DOHH2 (cell line): ENCODE results near the gene DDX1.

Source experiments
- H3F3A ChIP-seq: fragments of 200-600 bp; sonication (generic), shearing (Covaris generic); 2 replicates; pipeline ENCODE4 v1.6.0; 2016; ENCODE audit warnings: antibody characterized with exemption, mild to moderate bottlenecking; ENCODE audit not compliant: control insufficient read depth, insufficient read depth
- H3K27ac ChIP-seq: fragments of 200-600 bp; sonication (generic); 2 replicates; pipeline ENCODE4 v1.5.1; 2014; ENCODE audit warnings: low read depth, mild to moderate bottlenecking, low read length, moderate library complexity
- H3K27me3 ChIP-seq: fragments of 200-600 bp; sonication (generic); 2 replicates; pipeline ENCODE4 v1.6.1; 2014; ENCODE audit warnings: mild to moderate bottlenecking, low read length, mixed read lengths; ENCODE audit not compliant: control insufficient read depth
- H3K36me3 ChIP-seq: fragments of 200-600 bp; sonication (generic); 2 replicates; pipeline ENCODE4 v1.6.1; 2014; ENCODE audit warnings: mild to moderate bottlenecking, low read length, moderate library complexity, mixed read lengths; ENCODE audit not compliant: control insufficient read depth
- H3K4me1 ChIP-seq: fragments of 200-600 bp; sonication (generic); 2 replicates; pipeline ENCODE4 v1.6.1; 2014; ENCODE audit warnings: mild to moderate bottlenecking, low read length, mixed read lengths; ENCODE audit not compliant: control insufficient read depth
- H3K4me2 ChIP-seq: fragments of 200-600 bp; sonication (generic); 2 replicates; pipeline ENCODE4 v1.6.0; 2014; ENCODE audit warnings: mild to moderate bottlenecking, low read length, moderate library complexity
- H3K4me3 ChIP-seq: fragments of 200-600 bp; sonication (generic); 2 replicates; pipeline ENCODE4 v1.5.1; 2014; ENCODE audit warnings: mild to moderate bottlenecking, low read length, mixed read lengths
- H3K79me2 ChIP-seq: fragments of 200-600 bp; sonication (generic); 2 replicates; pipeline ENCODE4 v1.6.1; 2014; ENCODE audit warnings: mild to moderate bottlenecking, low read length, mixed read lengths; ENCODE audit not compliant: control insufficient read depth
- H3K9me2 ChIP-seq: fragments of 200-600 bp; sonication (generic); replicated peaks from 2 replicates; pipeline ENCODE4 v1.6.1; 2014; ENCODE audit warnings: mild to moderate bottlenecking, low read length, mixed read lengths; ENCODE audit not compliant: control insufficient read depth
- H3K9me3 ChIP-seq: fragments of 200-600 bp; sonication (generic); 2 replicates; pipeline ENCODE4 v1.6.1; 2014; ENCODE audit warnings: antibody characterized with exemption, low read length, mixed read lengths; ENCODE audit not compliant: control insufficient read depth, insufficient read depth
- H4K20me1 ChIP-seq: fragments of 200-600 bp; sonication (generic); 2 replicates; pipeline ENCODE4 v1.6.0; 2014; ENCODE audit warnings: low read depth, mild to moderate bottlenecking, antibody characterized with exemption, low read length, moderate library complexity; ENCODE audit not compliant: control insufficient read depth, insufficient read depth
- EZH2phosphoT487 ChIP-seq: fragments of 200-600 bp; sonication (generic); IDR thresholded peaks from 2 replicates; pipeline ENCODE4 v1.6.1; 2017; ENCODE audit warnings: borderline replicate concordance, mild to moderate bottlenecking, antibody characterized with exemption, low read length, moderate library complexity, mixed read lengths
- TF ChIP-seq, protein P1 (sequence below): fragments of 200-600 bp; sonication (generic); IDR thresholded peaks from one replicate; pipeline ENCODE4 v1.5.1; 2014; ENCODE audit warnings: antibody characterized with exemption, mild to moderate bottlenecking, low read depth, low read length; ENCODE audit not compliant: poor library complexity, severe bottlenecking

Gene DDX1

DNA sequence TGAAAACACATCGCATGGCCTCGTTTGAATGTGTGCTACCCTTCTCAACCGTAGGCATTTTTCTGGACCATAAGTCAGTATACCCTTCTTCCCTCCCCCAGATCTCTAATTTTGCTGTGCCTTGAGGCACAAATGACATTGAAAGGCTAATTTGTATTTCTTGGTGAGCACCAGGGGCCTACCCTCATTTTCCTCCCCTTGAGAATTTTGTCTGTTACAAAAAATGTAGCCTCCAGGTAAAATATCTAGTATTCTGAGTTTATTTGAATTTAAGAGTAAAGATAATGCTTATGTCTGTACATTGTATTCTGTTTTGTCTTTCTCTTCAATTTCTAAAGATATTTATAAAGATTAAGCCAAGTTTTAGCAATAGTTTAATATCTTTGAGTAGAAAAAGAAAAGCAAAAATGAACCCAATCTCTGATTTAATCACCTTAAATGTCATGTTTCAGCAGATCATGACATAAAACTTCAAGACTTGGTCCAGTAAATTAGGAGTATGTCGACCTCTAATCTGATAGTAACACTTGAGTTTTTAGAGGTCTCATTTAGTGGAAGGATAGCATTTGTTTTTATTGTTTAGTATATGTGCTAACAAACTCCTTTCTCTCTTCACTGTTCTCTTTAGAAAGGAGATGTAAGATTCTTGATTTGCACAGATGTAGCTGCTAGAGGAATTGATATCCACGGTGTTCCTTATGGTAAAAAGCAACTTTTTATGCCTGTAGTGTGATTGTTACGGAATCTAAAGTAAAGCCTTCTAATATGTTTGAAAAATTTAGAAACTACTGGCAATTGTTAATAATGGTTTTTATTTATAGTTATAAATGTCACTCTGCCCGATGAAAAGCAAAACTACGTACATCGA is 36.4 kb downstream of the DDX1 start:
- Histone ChIP-seq H3F3A (no peaks in the 10 kb centered on the region), H3K4me3 (no peak overlapping the region), H3K4me2 (no peak overlapping the region), H3K79me2 (no peaks in the 10 kb centered on the region), H3K36me3 (peaks cover 96% of the 10 kb centered on the region), H3K27me3 (no peaks in the 10 kb centered on the region), H3K9me2 (no peaks in the 10 kb centered on the region), H3K9me3 (no peaks in the 10 kb centered on the region), H3K4me1 (no peaks in the 10 kb centered on the region), H4K20me1 (no peaks in the 10 kb centered on the region), H3K27ac (no peak overlapping the region)
- TF ChIP-seq, protein P1, sequence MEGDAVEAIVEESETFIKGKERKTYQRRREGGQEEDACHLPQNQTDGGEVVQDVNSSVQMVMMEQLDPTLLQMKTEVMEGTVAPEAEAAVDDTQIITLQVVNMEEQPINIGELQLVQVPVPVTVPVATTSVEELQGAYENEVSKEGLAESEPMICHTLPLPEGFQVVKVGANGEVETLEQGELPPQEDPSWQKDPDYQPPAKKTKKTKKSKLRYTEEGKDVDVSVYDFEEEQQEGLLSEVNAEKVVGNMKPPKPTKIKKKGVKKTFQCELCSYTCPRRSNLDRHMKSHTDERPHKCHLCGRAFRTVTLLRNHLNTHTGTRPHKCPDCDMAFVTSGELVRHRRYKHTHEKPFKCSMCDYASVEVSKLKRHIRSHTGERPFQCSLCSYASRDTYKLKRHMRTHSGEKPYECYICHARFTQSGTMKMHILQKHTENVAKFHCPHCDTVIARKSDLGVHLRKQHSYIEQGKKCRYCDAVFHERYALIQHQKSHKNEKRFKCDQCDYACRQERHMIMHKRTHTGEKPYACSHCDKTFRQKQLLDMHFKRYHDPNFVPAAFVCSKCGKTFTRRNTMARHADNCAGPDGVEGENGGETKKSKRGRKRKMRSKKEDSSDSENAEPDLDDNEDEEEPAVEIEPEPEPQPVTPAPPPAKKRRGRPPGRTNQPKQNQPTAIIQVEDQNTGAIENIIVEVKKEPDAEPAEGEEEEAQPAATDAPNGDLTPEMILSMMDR: no peak
- TF ChIP-seq EZH2phosphoT487: no peak

DNA sequence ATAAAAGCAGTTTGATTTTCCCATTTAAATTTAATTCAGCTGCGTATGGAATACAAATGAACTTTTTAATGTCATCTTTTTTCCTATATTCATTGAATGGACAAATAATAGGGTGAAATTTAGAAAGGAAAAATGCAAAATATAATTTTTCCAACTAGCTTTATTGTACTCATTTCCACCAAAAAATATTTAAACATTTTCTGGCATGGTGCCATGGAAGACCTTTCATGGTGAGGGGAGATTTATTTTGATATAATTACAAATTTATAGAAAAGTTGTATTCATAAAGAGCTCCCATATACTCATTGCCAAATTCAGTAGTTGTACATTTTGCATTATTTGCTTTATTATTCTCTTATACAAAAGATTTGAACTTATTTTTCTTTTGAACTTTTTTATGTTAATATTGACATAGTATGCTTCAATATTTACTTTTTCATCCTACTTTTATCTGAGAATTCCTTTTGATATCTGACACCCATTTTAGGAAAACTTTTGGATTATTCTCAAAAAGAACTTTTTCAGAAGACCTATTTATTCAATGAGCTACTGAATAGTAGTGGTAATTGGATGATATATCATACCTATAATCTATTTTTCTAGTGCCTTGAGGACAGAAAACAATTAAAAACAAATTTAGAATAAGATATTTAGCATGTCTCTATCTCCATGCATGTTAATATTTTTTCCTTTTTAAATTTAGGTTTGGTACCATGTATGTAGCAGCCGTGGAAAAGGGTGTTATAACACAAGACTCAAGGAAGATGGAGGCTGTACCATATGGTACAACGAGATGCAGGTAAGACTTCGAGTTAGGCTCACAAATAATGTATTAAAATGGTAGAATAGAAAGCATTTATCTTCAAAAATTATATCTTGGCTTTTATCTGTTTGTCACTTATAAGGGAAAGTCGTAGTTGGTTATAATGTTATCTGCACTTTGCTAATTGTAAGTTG is 37.5 kb downstream of the DDX1 start:
- Histone ChIP-seq H3K79me2 (no peaks in the 10 kb centered on the region), H3K27me3 (no peaks in the 10 kb centered on the region), H3K4me3 (no peak overlapping the region), H3F3A (0 out of 2 replicates have a peak, but pooled peaks cover under 1% of the 10 kb centered on the region), H3K4me2 (no peak overlapping the region), H4K20me1 (no peaks in the 10 kb centered on the region), H3K36me3 (peaks cover 94% of the 10 kb centered on the region), H3K27ac (no peak overlapping the region), H3K9me2 (no peaks in the 10 kb centered on the region), H3K4me1 (no peaks in the 10 kb centered on the region), H3K9me3 (no peaks in the 10 kb centered on the region)
- TF ChIP-seq, protein P1: no peak
- TF ChIP-seq EZH2phosphoT487: no peak

DNA sequence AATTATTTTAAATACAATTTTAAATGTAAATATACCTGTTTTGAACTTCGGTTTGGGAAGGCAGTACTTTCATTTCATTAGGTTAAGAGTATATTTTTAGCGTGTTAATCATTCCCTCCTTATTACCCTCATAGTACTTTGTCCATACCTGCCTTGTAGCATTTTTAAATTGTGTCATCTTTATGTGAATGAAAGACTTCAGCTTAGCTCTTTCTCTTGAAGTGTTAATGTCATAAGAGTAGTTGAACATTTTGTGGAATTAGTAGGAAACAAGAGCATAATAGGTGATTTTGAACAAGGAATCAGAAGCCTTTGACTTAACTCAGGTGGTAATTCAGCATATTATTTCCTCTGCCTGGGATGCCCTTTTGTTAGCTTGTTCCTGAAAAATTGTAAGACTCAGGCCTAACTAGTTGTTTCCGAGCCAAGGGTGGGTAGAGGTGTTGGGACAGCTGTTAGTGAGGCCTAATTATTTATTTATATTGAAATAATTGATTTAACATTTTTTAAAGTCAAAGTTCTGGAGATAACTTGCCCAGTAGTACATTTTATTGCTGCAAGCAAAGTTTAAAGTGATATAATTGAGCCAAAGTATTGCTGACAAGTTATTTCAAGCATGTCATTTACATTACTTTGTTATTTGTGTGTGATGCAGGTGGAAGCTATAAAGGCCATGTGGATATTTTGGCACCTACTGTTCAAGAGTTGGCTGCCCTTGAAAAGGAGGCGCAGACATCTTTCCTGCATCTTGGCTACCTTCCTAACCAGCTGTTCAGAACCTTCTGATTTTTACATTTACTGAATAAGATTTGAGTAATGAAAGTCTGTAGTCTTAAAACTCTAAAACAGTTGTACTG is 38.7 kb downstream of the DDX1 start:
- Histone ChIP-seq H3K4me2 (no peak overlapping the region), H4K20me1 (no peaks in the 10 kb centered on the region; the same call in 1 of the 2 replicates), H3K9me3 (no peaks in the 10 kb centered on the region), H3F3A (0 out of 2 replicates have a peak, but pooled peaks cover 2% of the 10 kb centered on the region), H3K4me1 (no peaks in the 10 kb centered on the region), H3K27me3 (no peaks in the 10 kb centered on the region), H3K9me2 (no peaks in the 10 kb centered on the region), H3K4me3 (no peak overlapping the region), H3K79me2 (no peaks in the 10 kb centered on the region), H3K27ac (no peak overlapping the region), H3K36me3 (peaks cover 92% of the 10 kb centered on the region)
- TF ChIP-seq, protein P1: no peak
- TF ChIP-seq EZH2phosphoT487: no peak
